GM12801 (cell line): Measurements from ENCODE around the gene ARHGAP20.

ENCODE experiments used
- CTCF ChIP-seq: IDR thresholded peaks from one replicate; pipeline ENCODE4 v1.5.1; 2011; ENCODE audit warnings: control low read depth; ENCODE audit not compliant: insufficient read length; ENCODE audit errors: extremely low read depth

ARHGAP20 gene

GRCh38 chr11:110713449-110713776 is 1.2 kb upstream of the ARHGAP20 start:
- no peak for TF ChIP-seq CTCF

DNA sequence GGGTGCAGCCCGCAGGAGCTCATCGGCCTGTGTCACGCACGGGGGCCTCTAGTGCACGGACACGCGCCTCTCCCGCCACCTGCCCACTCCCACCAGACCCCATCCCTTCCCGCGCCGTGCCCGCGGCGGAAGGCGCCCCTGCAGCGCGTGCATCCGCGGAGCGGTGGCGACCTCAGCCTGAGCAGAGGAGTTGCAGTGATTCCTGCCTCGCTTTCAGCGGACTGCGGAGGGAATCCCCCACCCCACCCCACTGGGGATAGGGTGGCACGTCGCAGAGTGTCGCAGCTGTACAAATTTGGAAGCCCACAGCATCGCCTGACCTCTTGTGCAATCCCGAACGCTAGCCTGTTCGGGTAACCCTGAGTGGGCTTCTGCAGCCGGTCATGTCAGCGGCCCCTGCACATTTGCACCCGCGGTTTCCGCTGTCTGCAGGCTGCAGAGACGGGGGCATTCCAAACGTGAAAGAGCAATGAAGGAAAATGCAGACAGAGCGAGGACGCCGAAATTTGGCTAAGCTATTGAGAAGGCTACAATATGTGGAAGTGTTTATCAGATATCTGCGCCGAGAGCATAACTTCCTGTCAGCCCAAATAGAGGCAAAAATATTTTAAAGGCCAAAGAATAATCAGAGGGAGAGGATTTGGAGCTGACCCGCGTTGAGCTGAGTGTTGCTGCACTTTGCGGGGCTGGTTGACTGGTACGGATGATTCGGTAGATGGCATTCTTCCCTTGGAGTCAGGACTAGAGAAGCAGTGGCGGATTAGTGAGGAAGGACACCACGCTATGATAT is 617 bp upstream of the ARHGAP20 start:
- TF ChIP-seq CTCF = no peak

DNA sequence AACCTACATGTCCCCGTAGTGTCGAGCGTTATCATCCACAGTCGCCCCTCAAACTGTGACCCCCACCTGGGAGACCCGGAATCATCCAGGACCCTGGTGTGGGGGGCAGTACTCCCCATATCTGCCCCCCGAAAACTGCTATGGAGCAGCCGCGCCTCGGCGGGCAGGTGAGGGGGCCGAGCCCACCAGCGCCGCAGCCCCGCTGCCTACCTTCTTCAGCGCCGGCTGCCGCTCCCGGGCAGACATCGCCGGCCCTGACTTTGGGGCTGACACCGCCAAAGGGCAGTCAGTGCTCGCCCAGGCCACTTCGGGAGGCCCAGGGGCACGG is 825 bp downstream of the ARHGAP20 start:
- no peak for TF ChIP-seq CTCF

DNA sequence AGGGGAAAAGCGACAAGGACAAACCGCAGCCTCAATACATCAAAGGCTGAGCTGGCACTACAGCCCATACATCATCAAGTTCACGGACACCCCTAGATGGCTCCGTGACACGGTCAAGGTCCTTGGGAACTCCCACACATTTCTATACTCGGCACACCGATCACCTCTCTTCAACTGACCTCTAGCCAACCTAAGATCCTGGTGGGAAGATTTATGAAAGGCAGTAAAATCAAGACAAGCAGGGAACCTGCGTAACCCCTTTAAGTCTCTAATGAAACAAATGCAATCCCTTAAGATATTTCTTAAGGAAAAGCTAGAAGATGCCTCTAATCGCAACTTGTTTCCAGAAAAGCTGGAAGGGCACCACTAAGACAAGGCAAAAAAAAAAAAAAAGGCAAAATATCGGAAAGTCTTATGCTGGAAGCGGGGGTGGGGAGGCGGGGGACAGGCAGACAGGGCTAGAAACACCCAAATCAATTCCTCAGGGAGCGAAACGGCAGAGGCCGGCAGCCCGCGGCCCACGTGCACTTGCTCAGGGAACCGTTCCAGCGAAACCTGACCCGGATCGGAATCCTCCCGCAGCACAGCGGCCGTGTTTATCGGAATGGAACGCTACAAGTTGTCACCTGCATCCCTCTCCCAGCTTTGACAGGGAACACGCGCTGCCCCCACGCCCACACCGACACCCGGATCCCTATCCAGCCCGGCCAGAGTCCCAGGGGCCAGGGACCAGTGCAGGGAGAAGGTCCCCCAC is 1.4 kb downstream of the ARHGAP20 start:
- no peak for TF ChIP-seq CTCF

DNA sequence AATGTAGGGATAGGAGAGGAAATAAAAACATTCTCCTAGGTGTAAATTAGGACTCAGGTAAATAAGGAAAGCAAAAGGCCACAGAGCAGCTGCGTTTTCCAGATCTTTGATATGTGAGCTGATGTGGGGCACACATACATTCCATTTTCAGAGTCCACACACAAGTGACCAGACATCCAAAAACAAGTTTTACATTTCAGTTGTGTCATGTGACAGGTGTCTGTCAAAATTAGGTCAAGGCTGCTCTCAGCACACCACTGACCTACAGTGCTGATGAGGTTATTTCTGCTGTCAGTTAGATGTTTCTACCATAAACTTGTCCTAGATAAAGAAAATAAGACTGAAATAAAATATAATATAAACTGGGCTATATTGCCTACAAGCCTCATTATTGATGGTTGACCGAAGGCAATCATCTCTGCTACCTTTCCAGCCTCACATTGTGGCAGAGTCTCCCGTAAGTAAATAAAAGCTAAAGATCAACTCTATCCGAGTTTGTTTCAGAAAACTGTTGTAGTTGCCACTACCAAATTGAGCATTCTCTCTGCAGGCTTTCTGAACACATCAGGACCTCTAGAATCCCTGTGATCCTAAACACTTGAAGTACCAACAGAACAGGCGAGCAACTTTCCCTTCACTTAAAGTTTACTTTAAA is 7.9 kb downstream of the ARHGAP20 start:
- TF ChIP-seq CTCF = no peak

DNA sequence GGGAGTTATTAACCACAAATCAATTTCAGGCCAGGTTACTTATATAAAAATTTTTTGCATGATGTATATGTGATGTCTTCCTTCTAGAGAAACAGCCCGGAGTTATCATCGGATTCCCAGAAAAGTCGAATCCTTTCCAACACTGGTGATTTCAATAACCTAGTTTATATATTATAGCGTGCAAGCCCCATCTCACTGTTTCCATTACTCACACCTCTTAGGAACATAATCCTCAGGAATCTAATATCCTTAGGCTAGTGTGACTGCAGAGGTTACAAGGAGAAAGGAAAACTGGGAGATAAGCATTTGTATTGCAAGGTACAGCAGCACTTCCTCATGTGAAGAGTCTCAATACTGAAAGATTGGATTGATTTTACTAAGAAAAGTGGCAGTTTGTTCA is 20.3 kb downstream of the ARHGAP20 start:
- TF ChIP-seq CTCF = no peak

DNA sequence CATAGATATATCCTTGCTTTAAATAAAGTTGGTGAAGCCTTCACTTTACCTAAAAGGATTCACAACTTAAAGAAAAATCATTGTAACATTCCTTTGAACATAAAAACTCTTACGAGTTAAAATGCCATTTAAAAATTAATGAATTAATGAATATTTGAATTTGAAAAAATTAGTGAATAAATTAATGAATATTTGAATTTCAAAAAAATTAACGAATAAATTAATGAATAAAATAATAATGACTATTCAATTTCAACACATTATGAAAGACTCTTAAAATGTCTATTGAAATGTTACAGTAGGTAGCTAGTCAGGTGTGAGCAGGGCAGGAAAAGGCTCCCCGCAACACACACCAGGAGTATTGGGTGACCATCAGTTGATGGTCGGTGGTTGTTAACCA is 22.9 kb downstream of the ARHGAP20 start:
- no peak for TF ChIP-seq CTCF
